GM18519 (cell line): ENCODE results near the gene RNF225.
"Not testable (repeated sequence)": the region's sequence is repeated elsewhere in the genome, so short reads cannot be mapped to it uniquely, and the experiment has no call there.

Source experiments
- ATAC-seq: cut with Tn5 transposase; IDR thresholded peaks from one replicate; pipeline ENCODE4 v1.9.1; 2021; ENCODE audit warnings: mild to moderate bottlenecking, moderate library complexity; ENCODE audit not compliant: unreplicated experiment, low FRiP score

RNF225 gene

GRCh38 chr19:58386576-58387337 lies 8.7 kb upstream of the RNF225 start, which contains the start of gene RPS5:
Gene RPS5 (plus strand): TSS chr19:58387269. CDS start chr19:58388138, 869 bp downstream.
- peak; percentile 79 for ATAC-seq

GRCh38 chr19:58387338-58388174 lies 7.9 kb upstream of the RNF225 start:
- no peak for ATAC-seq

GRCh38 chr19:58388175-58388526 lies 7.3 kb upstream of the RNF225 start:
- no peak for ATAC-seq

- no peak for ATAC-seq
Measured at GRCh38 chr19:58392945-58393724, 2.3 kb upstream of the RNF225 start.

- ATAC-seq = no peak
Measured at GRCh38 chr19:58393725-58394033, 1.8 kb upstream of the RNF225 start.

GRCh38 chr19:58394821-58395219 lies 636 bp upstream of the RNF225 start:
- ATAC-seq = no peak

GRCh38 chr19:58395979-58396627 lies 647 bp downstream of the RNF225 start:
- no peak for ATAC-seq

- no peak for ATAC-seq
Measured at GRCh38 chr19:58396691-58397532, 1.5 kb downstream of the RNF225 start.

- no peak for ATAC-seq
Measured at GRCh38 chr19:58397533-58398037, 2.1 kb downstream of the RNF225 start.

- no peak for ATAC-seq
Measured at GRCh38 chr19:58398087-58398486, 2.6 kb downstream of the RNF225 start.

- ATAC-seq = no peak
Measured at GRCh38 chr19:58398545-58398944, 3.1 kb downstream of the RNF225 start.

- ATAC-seq = no peak
Measured at GRCh38 chr19:58399903-58400302, 4.4 kb downstream of the RNF225 start.

GRCh38 chr19:58400316-58400915 lies 5.0 kb downstream of the RNF225 start:
- ATAC-seq = no peak

GRCh38 chr19:58400916-58401839 lies 5.7 kb downstream of the RNF225 start:
- peak; percentile 91 for ATAC-seq

GRCh38 chr19:58401840-58402421 lies 6.5 kb downstream of the RNF225 start:
- no peak for ATAC-seq

GRCh38 chr19:58403920-58404478 lies 8.5 kb downstream of the RNF225 start:
- ATAC-seq = not testable (repeated sequence)
